DND-41 (cell line): ENCODE measurements around the gene TRH.

Experiments used
- EZH2 ChIP-seq: IDR thresholded peaks from 3 replicates; pipeline ENCODE4 v1.6.1; 2012; ENCODE audit warnings: borderline replicate concordance, low read depth, mild to moderate bottlenecking, moderate library complexity, low read length, inconsistent platforms; ENCODE audit not compliant: severe bottlenecking
- TF ChIP-seq, protein P1 (sequence below): IDR thresholded peaks from 2 replicates; pipeline ENCODE4 v1.5.1; 2012; ENCODE audit warnings: borderline replicate concordance, low read length, moderate library complexity, mild to moderate bottlenecking; ENCODE audit not compliant: poor library complexity, severe bottlenecking; ENCODE audit errors: extremely low read depth

DNA sequence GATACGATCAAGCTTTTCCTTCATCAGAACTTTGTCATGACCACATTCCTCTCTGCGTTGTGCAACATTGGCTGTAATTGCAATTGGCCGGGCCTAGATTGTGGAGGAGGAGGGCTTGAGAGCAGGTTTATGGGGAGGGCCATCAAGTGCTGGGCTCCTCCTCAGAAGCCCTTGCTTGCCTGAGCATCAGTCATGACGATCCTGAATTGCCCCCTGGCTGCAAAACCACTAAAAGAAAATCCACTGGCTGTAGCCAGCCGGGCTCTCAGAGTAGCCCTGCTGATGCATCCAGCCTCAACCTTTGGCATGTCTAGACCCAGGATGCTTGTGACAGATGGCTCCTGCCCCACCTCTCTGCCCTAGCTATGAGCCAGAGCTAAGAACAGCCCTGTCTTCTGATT, 13.4 kb upstream of the TRH start:
- TF ChIP-seq, protein P1, sequence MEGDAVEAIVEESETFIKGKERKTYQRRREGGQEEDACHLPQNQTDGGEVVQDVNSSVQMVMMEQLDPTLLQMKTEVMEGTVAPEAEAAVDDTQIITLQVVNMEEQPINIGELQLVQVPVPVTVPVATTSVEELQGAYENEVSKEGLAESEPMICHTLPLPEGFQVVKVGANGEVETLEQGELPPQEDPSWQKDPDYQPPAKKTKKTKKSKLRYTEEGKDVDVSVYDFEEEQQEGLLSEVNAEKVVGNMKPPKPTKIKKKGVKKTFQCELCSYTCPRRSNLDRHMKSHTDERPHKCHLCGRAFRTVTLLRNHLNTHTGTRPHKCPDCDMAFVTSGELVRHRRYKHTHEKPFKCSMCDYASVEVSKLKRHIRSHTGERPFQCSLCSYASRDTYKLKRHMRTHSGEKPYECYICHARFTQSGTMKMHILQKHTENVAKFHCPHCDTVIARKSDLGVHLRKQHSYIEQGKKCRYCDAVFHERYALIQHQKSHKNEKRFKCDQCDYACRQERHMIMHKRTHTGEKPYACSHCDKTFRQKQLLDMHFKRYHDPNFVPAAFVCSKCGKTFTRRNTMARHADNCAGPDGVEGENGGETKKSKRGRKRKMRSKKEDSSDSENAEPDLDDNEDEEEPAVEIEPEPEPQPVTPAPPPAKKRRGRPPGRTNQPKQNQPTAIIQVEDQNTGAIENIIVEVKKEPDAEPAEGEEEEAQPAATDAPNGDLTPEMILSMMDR, result no peak
- no peak for TF ChIP-seq EZH2
